Spleen (tissue), 11 donors: ENCODE measurements around the gene MMAB. TPM values are rescaled to one million over a fixed set of nuclear protein-coding genes. Genes with fewer than 3 reads are reported as not detected.

Source experiments
- DNase-seq: peaks from one replicate; pipeline ENCODE4 v3.0.0-alpha.2; 2020
- H3K27ac ChIP-seq, 8 donors: fragments of 200-600 bp; sonication (generic) in 7 of 8; 1 replicate in 4 of 8; 2 replicates in 4 of 8; pipeline versions ENCODE4 v1.5.0 to v1.8.0; 2016 to 2021; ENCODE audit warnings: inconsistent platforms in 4 of 8, mild to moderate bottlenecking in 4 of 8, moderate library complexity in 1 of 8
- H3K27me3 ChIP-seq, 7 donors: fragments of 200-600 bp; sonication (generic) in 6 of 7; replicated peaks in 1 of 7; 1 replicate in 4 of 7; 2 replicates in 3 of 7; pipeline versions ENCODE4 v1.5.0 to v1.8.0; 2016 to 2021; ENCODE audit warnings: inconsistent platforms in 3 of 7, mild to moderate bottlenecking in 1 of 7
- H3K36me3 ChIP-seq, 6 donors: fragments of 200-600 bp; sonication (generic) in 5 of 6; 1 replicate in 4 of 6; 2 replicates in 2 of 6; pipeline versions ENCODE4 v1.5.0 to v1.8.0; 2016 to 2021; ENCODE audit warnings: inconsistent platforms in 2 of 6
- H3K4me1 ChIP-seq, 6 donors: fragments of 200-600 bp; sonication (generic) in 5 of 6; 1 replicate in 3 of 6; 2 replicates in 3 of 6; pipeline versions ENCODE4 v1.5.0 to v1.8.0; 2016 to 2021; ENCODE audit warnings: inconsistent platforms in 3 of 6
- H3K4me3 ChIP-seq, 8 donors: fragments of 200-600 bp; sonication (generic) in 7 of 8; 1 replicate in 4 of 8; 2 replicates in 4 of 8; pipeline versions ENCODE4 v1.5.0 to v1.8.0; 2016 to 2021; ENCODE audit warnings: inconsistent platforms in 4 of 8, mild to moderate bottlenecking in 4 of 8, moderate library complexity in 2 of 8
- H3K9me3 ChIP-seq, 8 donors: fragments of 200-600 bp; sonication (generic) in 7 of 8; 1 replicate in 4 of 8; 2 replicates in 4 of 8; pipeline versions ENCODE4 v1.5.0 to v1.8.0; 2016 to 2021; ENCODE audit warnings: inconsistent platforms in 4 of 8
- CTCF ChIP-seq, 11 experiments: fragments of 200-600 bp in 7 of 11; fragments of 450-650 bp in 4 of 11; sonication (generic) in 4 of 11; IDR thresholded peaks in 8 of 11; conservative IDR thresholded peaks in 3 of 11; 1 replicate in 7 of 11; 2 replicates in 4 of 11; pipeline versions ENCODE4 v1.4.0 to v1.8.0; 2016 to 2021; ENCODE audit warnings: antibody characterized with exemption in 11 of 11, inconsistent platforms in 4 of 11, mild to moderate bottlenecking in 1 of 11
- POLR2A ChIP-seq, 3 donors: fragments of 450-650 bp; IDR thresholded peaks; one replicate each; pipeline ENCODE4 v1.5.1; 2017; ENCODE audit warnings: antibody characterized with exemption in 3 of 3, mild to moderate bottlenecking in 1 of 3
- POLR2AphosphoS5 ChIP-seq, 3 donors: sonication (generic); formaldehyde crosslinking; IDR thresholded peaks; one replicate each; pipeline ENCODE4 v1.5.1; 2017; ENCODE audit warnings: antibody characterized with exemption in 3 of 3
- WGBS, 5 donors: extraction: QIAGEN DNeasy Blood & Tissue Kit in 3 of 5; methylation state at CpG; one replicate each; pipeline versions ENCODE4 v1.1.5 to v1.1.7; 2013 to 2018; 5-methylcytosine and 5-hydroxymethylcytosine counted together
- intact Hi-C: fragments of 100-400 bp; cut with DNase I; formaldehyde crosslinking; loops from one replicate; pipeline ENCODE4 v1.15.0; 2023; ENCODE audit warnings: low total_unique reads
- polyA plus RNA-seq, 3 donors: library from polyadenylated mRNA; stranded (reverse); fragments of 200-250 nt; gene quantifications; one replicate each; pipeline ENCODE4 v1.2.1, GENCODE V29; 2013
- total RNA-seq, 7 donors: library from RNA; depleted of rRNA in 3 of 7; stranded (reverse); fragments of >200 nt in 3 of 7; fragmentation: NEBNext Ultra II Directional in 4 of 7; extraction: Animal tissue kit (Norgen Biotek cat#: 25700) in 4 of 7; gene quantifications; one replicate each; pipeline versions ENCODE4 v1.1.0 to v1.2.1, GENCODE V29; 2016 to 2021
- donor health status: healthy with polysubstance abuse.
- donor health status: DM: no; HTN: no; CAD: no; lungs with moderate emphysema.
- donor health status: DM: no; HTN: no; CAD: no.
- donor health status: Bipolar disorder and iron deficiency.
- donor health status: healthy.
- donor health status: DM: no; HTN: no; CAD: no.
- donor health status: DM: yes; HTN: yes; CAD: no.

The MMAB gene
- total and polyA plus RNA-seq, 10 donors = 14.5 to 41.7 (median 20.3) TPM

GRCh38 chr12:109542876-109543275, 30.4 kb downstream of the MMAB start:
- no peak overlapping the region for H3K4me3 ChIP-seq
- intact Hi-C loops = no loop called here
- H3K9me3 ChIP-seq = no peaks in the 10 kb centered on the region
- no peak for TF ChIP-seq POLR2A (IDR thresholded peaks at IDR 0.05)
- TF ChIP-seq POLR2AphosphoS5 (IDR thresholded peaks at IDR 0.05) = no peak
- no peak for TF ChIP-seq CTCF (IDR thresholded peaks at IDR 0.05 in 8 of 11, conservative IDR thresholded peaks at IDR 0.05 in 3 of 11)
- DNase-seq = no peak
- peaks cover 0 to 11% (median 0%) of the 10 kb centered on the region in 6 donors for H3K4me1 ChIP-seq
- peaks cover 0 to 7% (median 0%) of the 10 kb centered on the region in 6 donors for H3K36me3 ChIP-seq
- whole genome bisulfite sequencing, 5 donors = 86 to 90% (median 87%) methylated on average over 6 of the region's 6 CpGs
- H3K27ac ChIP-seq = no peak overlapping the region
- peaks cover 0 to 18% (median 5%) of the 10 kb centered on the region in 7 donors for H3K27me3 ChIP-seq

- 73 to 90% (median 86%) methylated on average over 2 of the region's 2 CpGs for WGBS, 5 donors
- intact Hi-C loops = no loop called here
- Histone ChIP-seq H3K4me1 (peaks cover 0 to 11% (median 0%) of the 10 kb centered on the region in 6 donors), H3K4me3 (no peak overlapping the region), H3K27ac (no peak overlapping the region), H3K36me3 (peaks cover 0 to 16% (median 0%) of the 10 kb centered on the region in 6 donors), H3K27me3 (peaks cover 0 to 9% (median 0%) of the 10 kb centered on the region in 7 donors), H3K9me3 (no peaks in the 10 kb centered on the region)
- no peak for TF ChIP-seq POLR2AphosphoS5 (IDR thresholded peaks at IDR 0.05)
- no peak for TF ChIP-seq CTCF (IDR thresholded peaks at IDR 0.05 in 8 of 11, conservative IDR thresholded peaks at IDR 0.05 in 3 of 11)
- TF ChIP-seq POLR2A (IDR thresholded peaks at IDR 0.05) = no peak
- DNase-seq = no peak
Measured at GRCh38 chr12:109542014-109542413, 31.3 kb downstream of the MMAB start.

GRCh38 chr12:109541413-109541726, 31.9 kb downstream of the MMAB start:
- H3K27me3 ChIP-seq = peaks cover 0 to 7% (median 0%) of the 10 kb centered on the region in 7 donors
- peaks cover 0 to 11% (median 0%) of the 10 kb centered on the region in 6 donors for H3K4me1 ChIP-seq
- no peaks in the 10 kb centered on the region for H3K9me3 ChIP-seq
- no peak overlapping the region for H3K4me3 ChIP-seq
- 82 to 90% (median 85%) methylated on average over 4 of the region's 4 CpGs for WGBS, 5 donors
- H3K27ac ChIP-seq = no peak overlapping the region
- peaks cover 0 to 20% (median 0%) of the 10 kb centered on the region in 6 donors for H3K36me3 ChIP-seq
- no peak for TF ChIP-seq CTCF (IDR thresholded peaks at IDR 0.05 in 8 of 11, conservative IDR thresholded peaks at IDR 0.05 in 3 of 11)
- TF ChIP-seq POLR2AphosphoS5 (IDR thresholded peaks at IDR 0.05) = no peak
- no peak for TF ChIP-seq POLR2A (IDR thresholded peaks at IDR 0.05)
- intact Hi-C loops = no loop called here
- no peak for DNase-seq

GRCh38 chr12:109540526-109541412, 32.5 kb downstream of the MMAB start:
- 72 to 93% (median 88%) methylated on average over 13 to 16 of the region's 16 CpGs for WGBS, 5 donors
- no peaks in the 10 kb centered on the region for H3K9me3 ChIP-seq
- H3K27me3 ChIP-seq = peaks cover 0 to 4% (median 0%) of the 10 kb centered on the region in 7 donors
- DNase-seq = no peak
- H3K27ac ChIP-seq = no peak overlapping the region
- peaks cover 0 to 25% (median 3%) of the 10 kb centered on the region in 6 donors for H3K36me3 ChIP-seq
- TF ChIP-seq CTCF (IDR thresholded peaks at IDR 0.05 in 8 of 11, conservative IDR thresholded peaks at IDR 0.05 in 3 of 11) (no peak), POLR2AphosphoS5 (IDR thresholded peaks at IDR 0.05) (peak in 1 of 3 donors; percentile 9)
- intact Hi-C loops = no loop called here
- H3K4me3 ChIP-seq = no peak overlapping the region
- peaks cover 0 to 13% (median 0%) of the 10 kb centered on the region in 6 donors for H3K4me1 ChIP-seq
